GM13976 (cell line): ENCODE measurements around the gene RERE.

ENCODE experiments used
- DNase-seq: peaks from one replicate; pipeline ENCODE4 v3.0.0; 2012; ENCODE audit warnings: low spot score
- CTCF ChIP-seq: IDR thresholded peaks from 2 replicates; pipeline ENCODE4 v1.5.1; 2012; ENCODE audit warnings: borderline replicate concordance, mild to moderate bottlenecking; ENCODE audit not compliant: insufficient read depth; ENCODE audit errors: extremely low read depth, missing control alignments, control extremely low read depth
- in situ Hi-C: fragments of 300-500 bp; cut with MboI; formaldehyde crosslinking; loops from one replicate; pipeline ENCODE4 v1.12.0; 2022; ENCODE audit warnings: low sequenced_read_pairs, mixed read lengths, inconsistent platforms; ENCODE audit not compliant: unreplicated experiment

Gene RERE

GRCh38 chr1:8814865-8815264 lies 2.6 kb downstream of the RERE start:
- in situ Hi-C loops = no loop called here
- no peak for TF ChIP-seq CTCF
- DNase-seq = no peak

- in situ Hi-C loops = no loop called here
These were observed 3.4 kb downstream of the RERE start for GRCh38 chr1:8813991-8814390.

GRCh38 chr1:8813016-8813763 lies 4.2 kb downstream of the RERE start:
- TF ChIP-seq CTCF = no peak
- no peak for DNase-seq
- in situ Hi-C loops = no loop called here

More at GRCh38 chr1:8813991-8814390, 3.4 kb downstream of the RERE start:
- TF ChIP-seq CTCF = no peak
- DNase-seq = no peak

GRCh38 chr1:8812081-8812480 lies 5.4 kb downstream of the RERE start:
- in situ Hi-C loops = no loop called here
- DNase-seq = no peak
- TF ChIP-seq CTCF = no peak

- TF ChIP-seq CTCF = no peak
- in situ Hi-C loops = no loop called here
- no peak for DNase-seq
These were observed 6.5 kb downstream of the RERE start for GRCh38 chr1:8810987-8811386.

GRCh38 chr1:8809342-8809736 lies 8.1 kb downstream of the RERE start:
- in situ Hi-C loops = no loop called here
- DNase-seq = no peak
- TF ChIP-seq CTCF = no peak
